K562 (cell line): ENCODE data around the gene KCNQ5. TPM values are rescaled to one million over a fixed set of nuclear protein-coding genes. Genes with fewer than 3 reads are reported as not detected.

Experiments used
- ATAC-seq: fragments of 200-7000 bp; cut with Tn5 transposase; 3 replicates; pipeline ENCODE4 v1.9.1; 2020; ENCODE audit warnings: moderate library complexity
- BruUV-seq: library from RNA; stranded (reverse); fragments of 400-500 nt; replicated peaks from 2 replicates; lab custom pipeline; 2021; lab: Mats Ljungman, UMichigan
- CTCF ChIA-PET: fragments of 300-600 bp; formaldehyde crosslinking; extraction: SDS; loops from one replicate; lab custom pipeline; 2021; ENCODE audit warnings: low intra/inter-chr PET ratio; lab: Yijun Ruan, JAX
- POLR2A ChIA-PET: fragments of 300-600, 350-650 bp; sonication (Branson Sonifier 250); formaldehyde crosslinking; extraction: SDS; loops from one replicate; lab custom pipeline; 2021; ENCODE audit warnings: antibody characterized with exemption, inconsistent platforms; lab: Yijun Ruan, JAX
- DNase-seq, 4 experiments: peaks; one replicate each; pipeline versions ENCODE4 v3.0.0 to v3.0.0-alpha.2; 2011 to 2018; ENCODE audit warnings: low spot score in 3 of 4, mixed read lengths in 3 of 4; ENCODE audit errors: extremely low read depth in 1 of 4
- FAIRE-seq: peaks from 2 replicates; lab custom pipeline; 2011; peaks lifted over from hg19 to GRCh38; lab: Jason Lieb, UNC
- H2AFZ ChIP-seq: 2 replicates; pipeline ENCODE4 v1.6.0; 2011; ENCODE audit warnings: low read depth, low read length, control low read depth, inconsistent platforms
- H3K27ac ChIP-seq: fragments of 200-600 bp; 3 replicates; pipeline ENCODE4 v1.8.0; 2011; ENCODE audit warnings: low read depth, mild to moderate bottlenecking, control low read depth, inconsistent platforms, low read length, moderate library complexity, mixed read lengths; ENCODE audit errors: extremely low read depth
- H3K27me3 ChIP-seq, 2 experiments: fragments of 300-600 bp in 1 of 2; 2 replicates in 1 of 2; 3 replicates in 1 of 2; pipeline versions ENCODE4 v1.6.0 to v1.8.0; 2011; ENCODE audit warnings: inconsistent platforms in 2 of 2, low read length in 2 of 2, mild to moderate bottlenecking in 1 of 2, mixed read lengths in 1 of 2, moderate library complexity in 1 of 2; ENCODE audit not compliant: control insufficient read depth in 2 of 2, insufficient read depth in 2 of 2
- H3K36me3 ChIP-seq: fragments of 300-600 bp; 3 replicates; pipeline ENCODE4 v1.8.0; 2011; ENCODE audit warnings: mild to moderate bottlenecking, low read length, inconsistent platforms; ENCODE audit not compliant: control insufficient read depth, insufficient read depth
- H3K4me1 ChIP-seq, 2 experiments: fragments of 200-600 bp in 1 of 2; replicated peaks in 1 of 2; 2 replicates in 1 of 2; 3 replicates in 1 of 2; pipeline versions ENCODE4 v1.5.1 to v1.8.0; 2011; ENCODE audit warnings: inconsistent platforms in 2 of 2, low read length in 2 of 2, mild to moderate bottlenecking in 1 of 2, mixed read lengths in 1 of 2, moderate library complexity in 1 of 2; ENCODE audit not compliant: control insufficient read depth in 2 of 2, insufficient read depth in 2 of 2
- H3K4me2 ChIP-seq: 2 replicates; pipeline ENCODE4 v1.6.1; 2011; ENCODE audit warnings: low read length, control low read depth, inconsistent platforms, mixed read lengths; ENCODE audit not compliant: insufficient read depth
- H3K4me3 ChIP-seq: fragments of 200-600 bp; sonication (generic), shearing (Covaris generic); 2 replicates; pipeline ENCODE4 v1.5.1; 2016; ENCODE audit warnings: control low read depth, inconsistent platforms
- H3K79me2 ChIP-seq: fragments of 200-600 bp; 3 replicates; pipeline ENCODE4 v1.8.0; 2011; ENCODE audit warnings: low read length, inconsistent platforms; ENCODE audit not compliant: control insufficient read depth, insufficient read depth
- H3K9ac ChIP-seq, 2 experiments: 2 replicates each; pipeline versions ENCODE4 v1.6.0 to v1.6.1; 2011; ENCODE audit warnings: low read depth in 2 of 2, low read length in 2 of 2, control low read depth in 1 of 2, inconsistent platforms in 1 of 2, mild to moderate bottlenecking in 1 of 2, mixed read lengths in 1 of 2; ENCODE audit not compliant: insufficient read depth in 1 of 2
- H3K9me1 ChIP-seq: one replicate; pipeline ENCODE4 v1.6.0; 2011; ENCODE audit warnings: inconsistent platforms, mild to moderate bottlenecking, low read length, moderate library complexity; ENCODE audit not compliant: control insufficient read depth, insufficient read depth
- H3K9me3 ChIP-seq: replicated peaks from 2 replicates; pipeline ENCODE4 v1.5.1; 2011; ENCODE audit warnings: low read depth, low read length, inconsistent platforms; ENCODE audit not compliant: control insufficient read depth, insufficient read depth
- H4K20me1 ChIP-seq: replicated peaks from 2 replicates; pipeline ENCODE4 v1.6.1; 2011; ENCODE audit warnings: low read length, inconsistent platforms, mixed read lengths; ENCODE audit not compliant: control insufficient read depth, insufficient read depth
- ZNF232 ChIP-seq: sonication (generic); formaldehyde crosslinking; IDR thresholded peaks from 2 replicates; pipeline ENCODE4 v1.8.0; 2022; ENCODE audit warnings: mild to moderate bottlenecking, missing genetic modification reagents
- ZNF347 ChIP-seq: fragments of 450-650 bp; formaldehyde crosslinking; IDR thresholded peaks from 2 replicates; pipeline ENCODE4 v1.4.0; 2020; ENCODE audit warnings: low read depth, mild to moderate bottlenecking, moderate library complexity
- WGBS: fragments of 100-300 bp; shearing (Covaris generic); methylation state at CpG from one replicate; pipeline ENCODE4 v1.1.6; 2016; ENCODE audit warnings: low coverage, mixed read lengths; ENCODE audit not compliant: insufficient coverage; ENCODE audit errors: missing lambda C conversion rate; 5-methylcytosine and 5-hydroxymethylcytosine counted together
- in situ Hi-C: fragments of 300-500 bp; cut with MboI; formaldehyde crosslinking; loops from 4 replicates; pipeline ENCODE4 v1.15.0; 2018; ENCODE audit warnings: inconsistent platforms, mixed read lengths
- intact Hi-C: fragments of 100-400 bp; cut with micrococcal nuclease; formaldehyde crosslinking; loops from 2 replicates; pipeline ENCODE4 v1.14.2; 2022
- polyA plus RNA-seq, 8 experiments: library from polyadenylated mRNA; depleted of rRNA in 4 of 8; stranded (reverse) in 5 of 8; unstranded in 3 of 8; fragments of >200 nt; fragmentation: Nextera tagmentation in 2 of 8; fragmentation: Illumina TruSeq in 1 of 8; extraction: Ambion mirVana in 2 of 8; extraction: Trizol in 1 of 8; gene quantifications; 2 replicates each; pipeline versions ENCODE4 v1.2.1 to v1.2.3, GENCODE V29; 2011 to 2014; ENCODE audit warnings: inconsistent platforms in 1 of 8, missing spikeins in 1 of 8
- total RNA-seq, 7 experiments: library from RNA; depleted of rRNA in 6 of 7; stranded (reverse); fragments of >200 nt in 6 of 7; fragmentation: Illumina TruSeq in 2 of 7; extraction: Trizol in 2 of 7; gene quantifications; 2 replicates each; pipeline versions ENCODE4 v1.2.1 to v1.2.3, GENCODE V29; 2011 to 2021; ENCODE audit warnings: low replicate concordance in 1 of 7

Gene KCNQ5
- total and polyA plus RNA-seq, 9 of the 15 experiments (the other 6 are each of a cell fraction or from before 2014, with no cell fraction given): 0.31 to 5.9 (median 2.6) TPM

DNA sequence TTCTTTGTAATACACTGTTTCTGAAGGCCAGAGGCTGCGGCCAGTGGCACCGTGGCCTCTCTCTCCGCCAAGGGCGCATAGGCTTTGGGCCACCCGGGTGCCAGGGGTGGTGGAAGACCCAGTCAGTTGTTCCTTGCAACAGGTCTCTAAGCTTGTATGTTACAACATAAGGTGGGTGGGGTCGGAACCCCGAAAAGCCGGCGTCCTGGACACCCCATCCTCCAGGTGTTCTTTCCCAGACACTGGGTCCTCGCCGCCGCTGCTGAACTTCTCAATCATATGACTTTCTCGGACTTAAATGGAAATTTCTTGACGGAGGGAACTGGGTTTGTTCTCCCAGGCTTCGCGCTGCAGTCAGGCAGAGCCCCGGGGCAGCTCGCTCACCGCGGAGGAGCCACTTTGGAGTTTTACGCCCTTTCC lies 983 bp upstream of the KCNQ5 start:
- peak overlapping the region; percentile 93 for H2AFZ ChIP-seq
- H3K27ac ChIP-seq: no peak overlapping the region
- DNase-seq: peak in 1 of 4 experiments; percentile 16
- 60% methylated on average over 16 of the region's 21 CpGs for WGBS
- FAIRE-seq: no peak
- no peaks in the 10 kb centered on the region for H3K9me1 ChIP-seq
- CTCF ChIA-PET: no interaction called here
- H3K4me1 ChIP-seq: peaks cover 9 to 33% of the 10 kb centered on the region in 2 experiments; a peak in 4 of 5 replicates
- no peak for ATAC-seq
- TF ChIP-seq ZNF347 (CRISPR knock-in tag) (no peak), ZNF232 (CRISPR knock-in tag) (no peak)
- H3K4me3 ChIP-seq: peak overlapping the region; percentile 24; the same call in 1 of the 2 replicates
- H3K27me3 ChIP-seq: no peaks in the 10 kb centered on the region
- no TSS peak for BruUV-seq
- H3K9me3 ChIP-seq: no peaks in the 10 kb centered on the region
- intact Hi-C loops (loop anchor here (1.0 to 5.0 kb wide), 4 partner anchors 59 to 560 kb away; no protein-coding TSS in a partner anchor), in situ Hi-C loops (loop anchor here (10.0 kb wide), 1 partner anchor 514 kb away; no protein-coding TSS in a partner anchor)
- no peaks in the 10 kb centered on the region for H3K36me3 ChIP-seq
- peaks cover 31% of the 10 kb centered on the region for H3K79me2 ChIP-seq
- POLR2A ChIA-PET: interaction anchor here (0.8 to 1.3 kb wide), 4 partner anchors 9 to 208 kb away, joined by 3 to 4 read pairs (median 3); no protein-coding TSS in a partner anchor
- peak overlapping the region in 1 of 2 experiments; percentile 94; a peak in 2 of 4 replicates for H3K9ac ChIP-seq
- H3K4me2 ChIP-seq: peak overlapping the region; percentile 65
- no peaks in the 10 kb centered on the region for H4K20me1 ChIP-seq
